HG03354 (cell line): ENCODE data around the gene NKAIN1.
"Not testable (repeated sequence)": the region's sequence is repeated elsewhere in the genome, so short reads cannot be mapped to it uniquely, and the experiment has no call there.

Experiments used
- ATAC-seq: cut with Tn5 transposase; IDR thresholded peaks from one replicate; pipeline ENCODE4 v1.9.1; 2021; ENCODE audit warnings: mild to moderate bottlenecking; ENCODE audit not compliant: unreplicated experiment, poor library complexity, severe bottlenecking

NKAIN1 gene

GRCh38 chr1:31199236-31199790 lies 40.4 kb downstream of the NKAIN1 start:
- no peak for ATAC-seq

DNA sequence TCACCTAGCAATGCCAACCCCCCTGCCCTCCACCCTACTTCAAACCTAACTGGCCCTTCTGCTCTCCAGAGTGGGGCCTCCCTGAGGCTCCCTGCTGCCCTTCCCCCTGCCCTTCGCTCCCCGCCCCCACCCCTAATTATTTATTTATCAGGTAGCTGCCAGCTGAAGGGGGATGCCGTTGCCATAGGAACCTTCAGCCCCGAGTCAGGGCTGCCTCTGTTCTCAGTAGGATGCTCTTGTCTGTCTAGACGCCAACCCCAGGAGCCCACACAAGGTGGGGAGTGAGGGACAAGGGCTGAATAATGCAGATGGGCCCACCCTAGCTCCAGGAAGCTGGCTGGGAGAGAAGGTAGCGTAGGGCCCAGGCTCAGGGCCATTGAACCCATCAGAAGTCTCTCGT lies 41.1 kb downstream of the NKAIN1 start:
- ATAC-seq: no peak

DNA sequence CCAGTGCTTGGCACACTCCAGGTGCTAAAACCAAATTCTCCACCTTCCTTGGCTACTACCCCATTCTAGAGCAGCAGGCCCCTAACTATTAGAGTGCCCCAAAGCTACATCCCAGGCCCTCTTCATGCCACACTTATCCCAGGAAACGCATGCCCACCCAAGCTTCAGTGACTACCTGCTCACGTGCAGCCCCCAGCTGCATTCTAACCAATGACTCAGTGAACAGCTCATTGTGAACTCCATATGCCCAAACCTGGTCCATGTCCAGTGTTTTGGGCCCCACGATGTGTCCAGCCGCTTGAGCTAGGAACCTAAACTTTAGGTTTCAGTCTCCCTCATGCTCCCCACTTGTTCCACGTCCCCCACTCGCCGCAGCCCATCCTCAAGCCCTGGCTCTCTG lies 41.5 kb downstream of the NKAIN1 start:
- no peak for ATAC-seq

- ATAC-seq: no peak
Observed at GRCh38 chr1:31196685-31197084, 43.0 kb downstream of the NKAIN1 start.

DNA sequence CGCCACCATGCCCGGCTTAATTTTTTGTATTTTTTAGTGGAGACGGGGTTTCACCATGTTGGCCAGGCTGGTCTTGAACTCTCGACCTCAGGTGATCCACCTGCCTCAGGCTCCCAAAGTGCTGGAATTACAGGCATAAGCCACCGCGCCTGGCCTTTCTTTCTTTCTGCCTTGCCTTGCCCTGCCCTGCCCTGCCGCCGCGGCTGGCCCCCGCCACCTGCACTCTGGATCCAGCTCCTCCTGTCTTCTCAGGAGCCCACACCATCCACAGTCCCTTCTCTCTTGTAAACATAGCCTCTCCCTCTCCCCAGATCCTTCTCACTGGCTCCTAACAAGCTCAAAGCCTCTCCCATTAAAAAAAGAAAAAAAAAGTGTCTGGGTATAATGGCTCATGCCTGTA lies 44.4 kb downstream of the NKAIN1 start:
- not testable (repeated sequence) for ATAC-seq

- ATAC-seq: no peak
Observed at GRCh38 chr1:31193729-31194128, 46.0 kb downstream of the NKAIN1 start.

DNA sequence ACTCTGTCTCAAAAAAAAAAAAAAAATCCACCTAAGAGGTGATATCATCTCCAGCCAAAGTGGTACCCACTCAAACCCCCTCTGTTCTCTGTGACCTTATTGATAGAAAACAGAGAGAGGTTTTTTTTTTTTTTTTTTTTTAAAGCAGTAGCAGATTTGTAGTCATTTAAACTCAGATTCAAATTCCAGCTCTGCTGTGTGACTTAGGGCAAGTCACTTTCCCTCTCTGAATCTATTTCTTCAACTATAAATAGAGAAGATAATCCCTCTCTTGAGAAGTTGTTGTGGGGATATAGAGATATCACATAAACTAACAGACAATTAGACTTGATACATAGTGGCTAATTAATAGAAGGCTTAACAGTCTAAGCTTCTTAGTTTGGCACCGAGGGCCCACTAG lies 48.4 kb downstream of the NKAIN1 start:
- no peak for ATAC-seq

DNA sequence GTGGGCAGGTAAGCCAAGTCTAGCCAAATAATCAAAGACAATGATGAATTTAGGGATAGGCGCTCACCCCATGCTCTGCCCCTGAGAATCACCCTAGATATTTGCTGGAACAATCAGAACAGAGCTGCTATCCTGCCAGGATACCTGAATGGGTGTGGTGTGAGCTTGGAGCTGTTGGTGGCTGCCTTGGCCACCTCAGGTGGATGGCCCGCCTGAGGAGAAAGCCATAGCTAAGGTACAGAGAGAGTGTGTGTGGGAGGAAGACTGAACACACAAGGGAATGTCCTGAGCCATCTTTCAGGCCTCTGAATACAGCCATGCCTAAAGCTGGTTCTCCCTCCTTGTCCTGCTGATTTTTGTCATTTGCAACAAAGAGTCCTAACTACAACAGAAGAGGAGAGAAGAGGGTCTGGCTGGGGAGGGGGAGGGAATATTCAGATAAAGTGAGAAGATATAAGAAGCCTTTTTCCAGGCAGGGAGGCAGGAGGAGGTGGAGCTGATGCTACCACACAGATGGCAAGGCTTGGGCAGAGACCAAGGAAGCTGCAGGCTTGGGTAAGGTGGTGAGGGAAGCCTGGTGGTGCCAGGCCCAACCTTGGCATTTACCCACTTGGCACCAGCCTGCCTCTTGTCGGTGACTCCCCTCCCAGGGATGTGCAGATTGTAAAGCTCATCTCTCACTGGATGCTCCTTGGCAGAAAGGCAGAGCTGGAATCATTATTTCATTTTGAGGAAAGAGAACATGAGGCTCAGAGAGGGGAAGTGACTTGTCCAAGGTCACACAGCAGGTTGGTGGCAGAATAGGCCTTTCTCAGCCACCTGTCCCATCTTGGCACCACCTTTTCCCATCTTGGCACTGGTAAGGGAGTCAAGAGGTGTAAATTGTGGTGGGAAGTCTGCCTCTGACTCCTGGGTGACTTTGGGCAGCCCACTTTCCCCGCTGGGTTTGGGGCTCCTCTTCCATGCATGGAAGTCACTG lies 49.7 kb downstream of the NKAIN1 start:
- ATAC-seq: no peak

DNA sequence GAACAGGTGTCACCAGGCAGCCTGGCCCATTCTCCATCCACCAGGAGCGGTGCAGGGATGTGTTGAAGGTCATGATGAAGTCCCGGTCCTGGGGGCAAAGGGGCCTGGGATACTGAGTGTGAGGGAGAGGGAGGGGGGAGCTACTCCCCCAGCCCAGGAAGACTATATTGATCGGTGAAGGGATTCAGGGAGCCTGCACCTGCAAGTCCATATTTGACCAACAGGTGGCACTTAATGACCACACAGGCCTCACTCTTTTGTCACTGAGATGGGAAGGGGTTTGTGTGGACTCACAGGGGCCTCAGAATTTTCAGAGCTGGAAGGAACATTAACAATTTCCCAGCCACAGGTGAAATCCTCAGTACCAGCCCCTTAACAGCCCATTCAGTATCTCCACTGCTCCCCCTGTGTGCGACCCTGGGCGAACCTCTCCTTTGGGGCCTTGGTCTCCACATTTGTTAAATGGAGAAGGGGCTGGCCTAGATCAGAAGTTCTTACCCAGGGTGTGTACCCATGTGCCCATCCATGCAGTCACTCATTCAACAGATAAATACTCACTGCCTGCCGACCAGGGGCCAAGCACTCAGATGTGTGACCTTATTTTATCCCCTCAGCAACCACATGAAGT lies 55.6 kb downstream of the NKAIN1 start:
- ATAC-seq: no peak

- ATAC-seq: no peak
Observed at GRCh38 chr1:31183126-31183525, 56.6 kb downstream of the NKAIN1 start.

GRCh38 chr1:31182352-31182751 lies 57.3 kb downstream of the NKAIN1 start:
- ATAC-seq: no peak

GRCh38 chr1:31181515-31182343 lies 58.0 kb downstream of the NKAIN1 start:
- ATAC-seq: peak; percentile 46

DNA sequence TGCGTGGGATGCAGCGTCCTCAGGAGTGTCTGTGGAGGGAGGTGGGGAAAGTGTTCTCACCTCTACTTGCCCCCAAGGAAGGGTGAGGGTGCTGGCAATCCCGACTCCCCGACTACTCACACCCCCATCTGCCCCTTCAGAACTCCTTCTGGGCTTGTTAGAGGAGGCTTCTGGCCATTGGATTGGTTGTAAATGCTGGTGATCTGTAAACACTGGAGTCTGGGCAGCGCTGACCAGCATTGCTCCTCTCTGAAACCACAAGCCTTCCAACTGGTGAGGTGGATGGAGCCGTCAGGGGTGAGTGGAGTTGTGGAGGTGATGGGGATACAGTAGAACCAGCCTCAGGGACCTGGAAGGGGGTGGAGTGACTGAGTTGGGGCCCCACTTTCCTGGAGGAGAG lies 59.3 kb downstream of the NKAIN1 start:
- no peak for ATAC-seq

- ATAC-seq: not testable (repeated sequence)
Observed at GRCh38 chr1:31176291-31176690, 63.4 kb downstream of the NKAIN1 start.

- ATAC-seq: no peak
Observed at GRCh38 chr1:31170486-31170735, 69.3 kb downstream of the NKAIN1 start.

- ATAC-seq: no peak
Observed at GRCh38 chr1:31166462-31166861, 73.2 kb downstream of the NKAIN1 start.

GRCh38 chr1:31164291-31164690 lies 75.4 kb downstream of the NKAIN1 start:
- no peak for ATAC-seq

- no peak for ATAC-seq
Observed at GRCh38 chr1:31163866-31164265, 75.8 kb downstream of the NKAIN1 start.

- ATAC-seq: no peak
Observed at GRCh38 chr1:31161571-31161970, 78.1 kb downstream of the NKAIN1 start.

GRCh38 chr1:31159869-31160611 lies 79.6 kb downstream of the NKAIN1 start:
- ATAC-seq: no peak
